Activated effector memory CD4-positive, alpha-beta T cell treated with anti-CD3 and anti-CD28 coated beads, Interleukin-2, amount 50 U/mL, for 16 hours (primary cell): ENCODE data around the gene FAM193A.
"Not testable (repeated sequence)": the region's sequence is repeated elsewhere in the genome, so short reads cannot be mapped to it uniquely, and the experiment has no call there.

ENCODE experiments used
- DNase-seq: peaks from one replicate; pipeline ENCODE4 v3.0.0-alpha.2; 2020

FAM193A gene

GRCh38 chr4:2526559-2526958 lies 9.9 kb upstream of the FAM193A start:
- no peak for DNase-seq

- DNase-seq: no peak
These were observed 1.5 kb upstream of the FAM193A start for GRCh38 chr4:2534904-2535375.

- DNase-seq: peak; percentile 80
These were observed 863 bp upstream of the FAM193A start for GRCh38 chr4:2535376-2536192.

GRCh38 chr4:2537011-2537830 lies 774 bp downstream of the FAM193A start:
- DNase-seq: peak; percentile 87

- DNase-seq: not testable (repeated sequence)
These were observed 7.2 kb downstream of the FAM193A start for GRCh38 chr4:2543580-2544191.

- DNase-seq: no peak
These were observed 9.0 kb downstream of the FAM193A start for GRCh38 chr4:2545321-2546013.

GRCh38 chr4:2546286-2546823 lies 9.9 kb downstream of the FAM193A start:
- DNase-seq: no peak

GRCh38 chr4:2546961-2547691 lies 10.7 kb downstream of the FAM193A start:
- not testable (repeated sequence) for DNase-seq

- DNase-seq: no peak
These were observed 14.7 kb downstream of the FAM193A start for GRCh38 chr4:2551118-2551517.

- peak; percentile 21 for DNase-seq
These were observed 16.4 kb downstream of the FAM193A start for GRCh38 chr4:2552806-2553205.

GRCh38 chr4:2558301-2558700 lies 21.9 kb downstream of the FAM193A start:
- DNase-seq: peak; percentile 33

GRCh38 chr4:2560167-2560566 lies 23.7 kb downstream of the FAM193A start:
- DNase-seq: no peak

- no peak for DNase-seq
These were observed 29.1 kb downstream of the FAM193A start for GRCh38 chr4:2565533-2565932.

- no peak for DNase-seq
These were observed 33.6 kb downstream of the FAM193A start for GRCh38 chr4:2570036-2570435.

- DNase-seq: peak; percentile 67
These were observed 34.2 kb downstream of the FAM193A start for GRCh38 chr4:2570551-2571222.

- no peak for DNase-seq
These were observed 35.6 kb downstream of the FAM193A start for GRCh38 chr4:2572076-2572475.

GRCh38 chr4:2572866-2573265 lies 36.4 kb downstream of the FAM193A start:
- DNase-seq: no peak

GRCh38 chr4:2574009-2574408 lies 37.6 kb downstream of the FAM193A start:
- no peak for DNase-seq

GRCh38 chr4:2574863-2575262 lies 38.4 kb downstream of the FAM193A start:
- no peak for DNase-seq

- DNase-seq: no peak
These were observed 39.8 kb downstream of the FAM193A start for GRCh38 chr4:2576290-2576689.

- DNase-seq: no peak
These were observed 41.7 kb downstream of the FAM193A start for GRCh38 chr4:2578106-2578505.
